ENCODE data around the gene SPAG9. TPM values are rescaled to one million over a fixed set of nuclear protein-coding genes. Genes with fewer than 3 reads are reported as not detected.
A peak's percentile ranks its signal among the peaks of the same experiment; 100 is the strongest.

The SPAG9 gene
- total and polyA plus RNA-seq, 2 donors from 2014 or later, result 15.4 to 93.3 TPM

DNA sequence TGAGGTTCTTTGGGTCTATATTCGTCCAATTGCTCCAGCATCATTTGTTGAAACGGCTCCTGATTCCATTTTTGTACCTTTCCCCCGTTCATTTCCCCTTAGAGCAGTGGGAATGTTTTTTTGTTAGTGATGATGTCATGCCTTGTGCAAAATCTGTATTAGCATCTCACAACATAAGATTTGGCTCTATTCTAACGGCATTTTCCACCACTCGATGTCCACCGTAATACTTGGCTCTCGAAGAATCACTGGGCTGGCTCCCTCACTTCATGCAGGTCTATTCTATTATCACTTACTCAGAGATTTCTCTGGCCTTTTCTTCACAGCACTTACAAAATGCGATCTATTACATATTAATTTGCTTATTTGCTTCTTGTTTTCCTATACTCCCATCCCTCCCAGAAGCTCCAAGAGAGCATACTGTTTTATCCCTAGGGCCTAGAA lies 32.1 kb upstream of the SPAG9 start:
- FAIRE-seq (no peak), DNase-seq (peak in 2 of 5 donors; percentile 48 to 52)
- intact Hi-C loops (cut with DNase I), result no loop called here
- Histone ChIP-seq H3K9ac (ENCODE audit: low read length in 3 of 3) (peak overlapping the region; percentile 21 to 77 (median 74)), H3K4me3 (ENCODE audit: low read length in 3 of 3) (peak overlapping the region; percentile 62 to 90 (median 69)), H3K27ac (ENCODE audit: low read depth in 2 of 2, low read length in 2 of 2) (peak overlapping the region; percentile 85 to 86), H3K27me3 (ENCODE audit: control insufficient read depth, insufficient read depth, low read length) (no peaks in the 10 kb centered on the region), H3K9me3 (ENCODE audit: control insufficient read depth in 2 of 3, insufficient read depth in 1 of 3, low read length in 3 of 3) (no peaks in the 10 kb centered on the region), H3K36me3 (ENCODE audit: control insufficient read depth in 2 of 3, insufficient read depth in 3 of 3, low read length in 3 of 3) (peaks cover 0 to 5% (median 4%) of the 10 kb centered on the region in 3 donors), H3K4me1 (ENCODE audit: control insufficient read depth in 2 of 3, insufficient read depth in 2 of 3, low read depth in 1 of 3, low read length in 3 of 3) (peaks cover 0 to 7% (median 6%) of the 10 kb centered on the region in 3 donors)
- TF ChIP-seq, protein P1, sequence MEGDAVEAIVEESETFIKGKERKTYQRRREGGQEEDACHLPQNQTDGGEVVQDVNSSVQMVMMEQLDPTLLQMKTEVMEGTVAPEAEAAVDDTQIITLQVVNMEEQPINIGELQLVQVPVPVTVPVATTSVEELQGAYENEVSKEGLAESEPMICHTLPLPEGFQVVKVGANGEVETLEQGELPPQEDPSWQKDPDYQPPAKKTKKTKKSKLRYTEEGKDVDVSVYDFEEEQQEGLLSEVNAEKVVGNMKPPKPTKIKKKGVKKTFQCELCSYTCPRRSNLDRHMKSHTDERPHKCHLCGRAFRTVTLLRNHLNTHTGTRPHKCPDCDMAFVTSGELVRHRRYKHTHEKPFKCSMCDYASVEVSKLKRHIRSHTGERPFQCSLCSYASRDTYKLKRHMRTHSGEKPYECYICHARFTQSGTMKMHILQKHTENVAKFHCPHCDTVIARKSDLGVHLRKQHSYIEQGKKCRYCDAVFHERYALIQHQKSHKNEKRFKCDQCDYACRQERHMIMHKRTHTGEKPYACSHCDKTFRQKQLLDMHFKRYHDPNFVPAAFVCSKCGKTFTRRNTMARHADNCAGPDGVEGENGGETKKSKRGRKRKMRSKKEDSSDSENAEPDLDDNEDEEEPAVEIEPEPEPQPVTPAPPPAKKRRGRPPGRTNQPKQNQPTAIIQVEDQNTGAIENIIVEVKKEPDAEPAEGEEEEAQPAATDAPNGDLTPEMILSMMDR (IDR thresholded peaks at IDR 0.05; ENCODE audit: borderline replicate concordance, extremely low read depth, insufficient read depth), result no peak

GRCh38 chr17:51150932-51151331 lies 30.3 kb upstream of the SPAG9 start:
- intact Hi-C loops (cut with DNase I), result no loop called here
- no peaks in the 10 kb centered on the region for H3K9me3 ChIP-seq (ENCODE audit: control insufficient read depth in 2 of 3, insufficient read depth in 1 of 3, low read length in 3 of 3)
- no peak overlapping the region for H3K4me3 ChIP-seq (ENCODE audit: low read length in 3 of 3)
- TF ChIP-seq, protein P1 (IDR thresholded peaks at IDR 0.05; ENCODE audit: borderline replicate concordance, extremely low read depth, insufficient read depth), result no peak
- no peak for DNase-seq
- no peaks in the 10 kb centered on the region for H3K27me3 ChIP-seq (ENCODE audit: control insufficient read depth, insufficient read depth, low read length)
- H3K36me3 ChIP-seq (ENCODE audit: control insufficient read depth in 2 of 3, insufficient read depth in 3 of 3, low read length in 3 of 3), result no peaks in the 10 kb centered on the region
- no peak overlapping the region for H3K9ac ChIP-seq (ENCODE audit: low read length in 3 of 3)
- no peak overlapping the region for H3K27ac ChIP-seq (ENCODE audit: low read depth in 2 of 2, low read length in 2 of 2)
- FAIRE-seq, result no peak
- peaks cover 0 to 7% (median 6%) of the 10 kb centered on the region in 3 donors for H3K4me1 ChIP-seq (ENCODE audit: control insufficient read depth in 2 of 3, insufficient read depth in 2 of 3, low read depth in 1 of 3, low read length in 3 of 3)

- Histone ChIP-seq H3K27ac (ENCODE audit: low read depth in 2 of 2, low read length in 2 of 2) (no peak overlapping the region), H3K9ac (ENCODE audit: low read length in 3 of 3) (no peak overlapping the region), H3K27me3 (ENCODE audit: control insufficient read depth, insufficient read depth, low read length) (no peaks in the 10 kb centered on the region), H3K4me3 (ENCODE audit: low read length in 3 of 3) (no peak overlapping the region), H3K9me3 (ENCODE audit: control insufficient read depth in 2 of 3, insufficient read depth in 1 of 3, low read length in 3 of 3) (no peaks in the 10 kb centered on the region), H3K4me1 (ENCODE audit: control insufficient read depth in 2 of 3, insufficient read depth in 2 of 3, low read depth in 1 of 3, low read length in 3 of 3) (peaks cover 3 to 7% (median 4%) of the 10 kb centered on the region in 3 donors), H3K36me3 (ENCODE audit: control insufficient read depth in 2 of 3, insufficient read depth in 3 of 3, low read length in 3 of 3) (no peaks in the 10 kb centered on the region)
- intact Hi-C loops (cut with DNase I), result loop anchor here (10.0 kb wide), 1 partner anchor 144 kb away; no protein-coding TSS in a partner anchor
- TF ChIP-seq, protein P1 (IDR thresholded peaks at IDR 0.05; ENCODE audit: borderline replicate concordance, extremely low read depth, insufficient read depth), result no peak
- FAIRE-seq, result no peak
- no peak for DNase-seq
Observed at GRCh38 chr17:51149163-51149562, 28.5 kb upstream of the SPAG9 start.

DNA sequence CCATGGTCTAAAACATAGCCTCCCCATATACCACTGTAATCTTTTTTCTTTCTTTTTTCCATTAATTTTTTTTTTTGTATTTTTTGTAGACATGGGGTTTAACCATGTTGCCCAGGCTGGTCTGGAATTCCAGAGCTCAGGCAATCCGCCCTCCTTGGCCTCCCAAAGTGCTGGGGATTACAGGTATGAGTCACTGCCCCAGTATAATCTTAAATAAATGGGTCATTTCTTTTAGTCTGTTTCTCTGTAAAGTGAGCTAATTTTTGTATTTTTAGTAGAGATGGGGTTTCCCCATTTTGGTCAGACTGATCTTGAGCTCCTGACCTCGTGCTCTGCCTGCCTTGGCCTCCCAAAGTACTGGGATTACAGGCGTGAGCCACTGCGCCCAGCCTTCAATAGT lies 27.0 kb upstream of the SPAG9 start:
- H3K27ac ChIP-seq (ENCODE audit: low read depth in 2 of 2, low read length in 2 of 2), result no peak overlapping the region
- TF ChIP-seq, protein P1 (IDR thresholded peaks at IDR 0.05; ENCODE audit: borderline replicate concordance, extremely low read depth, insufficient read depth), result no peak
- FAIRE-seq, result no peak
- H3K9ac ChIP-seq (ENCODE audit: low read length in 3 of 3), result no peak overlapping the region
- H3K4me1 ChIP-seq (ENCODE audit: control insufficient read depth in 2 of 3, insufficient read depth in 2 of 3, low read depth in 1 of 3, low read length in 3 of 3), result peaks cover under 1 to 4% (median 3%) of the 10 kb centered on the region in 3 donors
- no peaks in the 10 kb centered on the region for H3K9me3 ChIP-seq (ENCODE audit: control insufficient read depth in 2 of 3, insufficient read depth in 1 of 3, low read length in 3 of 3)
- DNase-seq, result no peak
- no peak overlapping the region for H3K4me3 ChIP-seq (ENCODE audit: low read length in 3 of 3)
- intact Hi-C loops (cut with DNase I), result loop anchor here (10.0 kb wide), 1 partner anchor 143 kb away; no protein-coding TSS in a partner anchor
- H3K27me3 ChIP-seq (ENCODE audit: control insufficient read depth, insufficient read depth, low read length), result no peaks in the 10 kb centered on the region
- no peaks in the 10 kb centered on the region for H3K36me3 ChIP-seq (ENCODE audit: control insufficient read depth in 2 of 3, insufficient read depth in 3 of 3, low read length in 3 of 3)
